Kidney epithelial cell (primary cell): ENCODE results near the gene ITGB6. TPM values are rescaled to one million over a fixed set of nuclear protein-coding genes. Genes with fewer than 3 reads are reported as not detected.

ENCODE experiments used
- DNase-seq: peaks from one replicate; pipeline ENCODE4 v3.0.0-alpha.2; 2010; ENCODE audit warnings: low read depth
- H3K27me3 ChIP-seq: 2 replicates; pipeline ENCODE4 v1.6.0; 2011; ENCODE audit warnings: low read length; ENCODE audit not compliant: control insufficient read depth, insufficient read depth
- H3K36me3 ChIP-seq: 2 replicates; pipeline ENCODE4 v1.5.1; 2011; ENCODE audit warnings: low read length; ENCODE audit not compliant: control insufficient read depth, insufficient read depth
- H3K4me3 ChIP-seq: 2 replicates; pipeline ENCODE4 v1.5.1; 2011; ENCODE audit warnings: low read depth, mild to moderate bottlenecking, control low read depth, low read length
- CTCF ChIP-seq: IDR thresholded peaks from 2 replicates; pipeline ENCODE4 v1.5.1; 2011; ENCODE audit warnings: mild to moderate bottlenecking, moderate library complexity, low read length, control low read depth, inconsistent platforms; ENCODE audit not compliant: insufficient read depth, poor library complexity, severe bottlenecking
- total RNA-seq: library from RNA; depleted of rRNA; stranded (reverse); fragments of >200 nt; gene quantifications from 2 replicates; pipeline ENCODE4 v1.2.3, GENCODE V29; 2015

ITGB6 gene
- total RNA-seq, 1 donor from 2014 or later = 68.5 TPM

GRCh38 chr2:160097326-160097725 lies 102.7 kb downstream of the ITGB6 start:
- no peak for TF ChIP-seq CTCF
- Histone ChIP-seq H3K36me3 (no peaks in the 10 kb centered on the region), H3K4me3 (no peak overlapping the region), H3K27me3 (no peaks in the 10 kb centered on the region)
- no peak for DNase-seq

DNA sequence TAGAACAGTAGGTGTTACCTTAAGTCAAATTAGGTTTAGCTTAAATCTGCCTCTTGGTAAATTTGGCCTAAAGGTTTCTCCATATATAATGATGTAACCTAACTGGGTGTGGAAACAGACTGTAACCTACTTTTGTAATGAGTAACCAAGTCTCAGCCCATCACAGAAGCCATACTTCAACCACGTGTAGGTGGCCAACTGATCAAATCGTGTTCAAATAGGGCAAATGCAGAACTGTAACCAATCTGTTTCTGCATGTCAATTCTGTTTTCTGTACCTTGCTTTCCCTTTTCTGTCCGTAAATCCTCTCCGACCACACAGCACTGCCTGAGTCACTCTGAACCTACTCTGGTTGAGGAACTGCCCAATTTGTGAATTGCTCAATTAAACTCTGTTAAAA lies 103.7 kb downstream of the ITGB6 start:
- Histone ChIP-seq H3K27me3 (no peaks in the 10 kb centered on the region), H3K4me3 (no peak overlapping the region), H3K36me3 (no peaks in the 10 kb centered on the region)
- no peak for TF ChIP-seq CTCF
- DNase-seq = no peak

- Histone ChIP-seq H3K27me3 (no peaks in the 10 kb centered on the region), H3K36me3 (no peaks in the 10 kb centered on the region), H3K4me3 (no peak overlapping the region)
- DNase-seq = no peak
- no peak for TF ChIP-seq CTCF
Observed at GRCh38 chr2:160092445-160092844, 107.6 kb downstream of the ITGB6 start.

GRCh38 chr2:160091381-160091780 lies 108.7 kb downstream of the ITGB6 start:
- no peaks in the 10 kb centered on the region for H3K36me3 ChIP-seq
- TF ChIP-seq CTCF = no peak
- no peaks in the 10 kb centered on the region for H3K27me3 ChIP-seq
- no peak overlapping the region for H3K4me3 ChIP-seq
- no peak for DNase-seq

DNA sequence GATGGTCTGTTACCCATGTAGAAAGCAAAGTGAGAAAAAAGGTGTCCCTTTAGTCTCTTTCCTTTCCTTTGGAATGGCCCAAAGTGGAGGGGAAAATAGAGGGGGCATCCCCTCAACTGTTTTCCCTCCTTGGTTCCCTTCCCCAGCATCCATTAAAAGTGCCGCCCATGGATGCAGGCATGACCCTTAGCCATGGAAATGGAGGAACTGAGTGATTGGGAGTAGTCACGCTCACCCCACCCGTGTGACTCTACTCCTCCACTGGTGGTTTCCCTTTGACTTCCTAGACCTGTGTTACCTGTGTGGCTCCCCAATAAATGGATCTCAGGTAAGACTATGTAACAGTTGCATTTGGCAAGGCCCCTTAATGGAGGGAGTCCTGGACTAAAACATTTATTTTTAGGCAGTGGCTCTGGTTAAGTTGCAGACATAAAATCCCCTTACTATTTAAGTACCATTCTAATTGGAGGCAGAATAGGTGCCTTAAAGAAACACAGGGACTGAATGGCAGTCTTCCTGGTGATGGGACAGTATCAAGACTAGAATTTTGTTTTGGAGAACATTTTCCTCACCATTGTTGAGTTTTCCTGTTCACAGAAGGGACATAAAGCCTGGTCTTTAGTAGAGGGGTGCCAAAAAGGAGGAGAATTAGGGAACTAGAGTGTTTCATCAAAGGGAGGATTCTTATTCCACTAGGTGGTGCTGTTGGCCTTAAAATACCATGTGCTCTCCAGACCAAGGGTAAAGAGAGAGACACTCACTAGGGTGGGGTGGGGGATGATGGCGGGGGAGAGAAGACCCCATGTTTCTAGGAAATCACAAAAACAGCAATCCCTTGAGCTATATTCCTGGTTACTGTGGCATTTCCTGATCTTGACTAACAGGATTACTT lies 112.0 kb downstream of the ITGB6 start:
- Histone ChIP-seq H3K36me3 (no peaks in the 10 kb centered on the region), H3K4me3 (no peak overlapping the region), H3K27me3 (no peaks in the 10 kb centered on the region)
- TF ChIP-seq CTCF = peak; percentile 17
- no peak for DNase-seq

DNA sequence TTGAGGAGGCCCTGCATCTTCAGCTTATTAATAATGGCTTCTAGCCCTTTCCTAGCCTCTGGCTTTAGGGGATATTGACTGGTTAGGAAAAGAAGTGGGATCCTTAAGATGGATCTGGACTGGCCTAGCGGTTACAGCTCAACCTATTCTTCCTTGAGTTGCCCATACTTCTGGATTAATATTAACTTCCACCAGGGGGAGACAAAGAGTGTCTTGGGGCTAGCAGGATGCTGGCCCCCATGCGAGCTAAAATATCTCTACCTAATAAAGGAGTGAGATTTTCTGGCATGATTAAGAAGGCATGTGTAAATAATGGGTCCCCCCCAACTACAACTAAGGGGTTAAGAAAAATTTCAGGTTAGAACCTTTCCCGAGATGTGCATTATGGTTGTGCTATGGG lies 114.4 kb downstream of the ITGB6 start:
- TF ChIP-seq CTCF = no peak
- no peak for DNase-seq
- no peaks in the 10 kb centered on the region for H3K36me3 ChIP-seq
- H3K27me3 ChIP-seq = no peaks in the 10 kb centered on the region
- no peak overlapping the region for H3K4me3 ChIP-seq
